Measurements from ENCODE around the gene STMN1. TPM values are rescaled to one million over a fixed set of nuclear protein-coding genes. Genes with fewer than 3 reads are reported as not detected.

Gene STMN1
- total and polyA plus RNA-seq, 10 of the 15 experiments (the other 5 are each of a cell fraction or from before 2014, with no cell fraction given): 220 to 1,272 (median 603) TPM

DNA sequence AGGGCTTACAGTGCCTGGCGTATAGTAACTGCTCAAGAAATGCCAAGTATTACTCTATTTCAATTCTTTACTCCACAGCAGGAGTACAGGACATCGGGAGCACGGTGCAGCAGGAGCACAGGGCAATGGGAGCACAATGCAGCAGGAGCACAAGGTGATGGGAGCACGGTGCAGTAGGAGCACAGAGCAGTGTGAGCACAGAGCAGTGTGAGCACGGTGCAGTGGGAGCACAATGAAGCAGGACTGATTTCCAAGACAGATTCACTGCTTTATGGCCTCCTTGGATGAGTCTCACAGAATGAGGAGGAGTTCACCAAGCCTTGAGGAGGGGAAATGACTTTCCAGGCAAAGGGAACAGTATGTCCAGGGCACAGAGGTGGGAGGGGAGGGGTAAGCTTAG, 25.7 kb downstream of the STMN1 start (continued):
- TF ChIP-seq, protein P1, sequence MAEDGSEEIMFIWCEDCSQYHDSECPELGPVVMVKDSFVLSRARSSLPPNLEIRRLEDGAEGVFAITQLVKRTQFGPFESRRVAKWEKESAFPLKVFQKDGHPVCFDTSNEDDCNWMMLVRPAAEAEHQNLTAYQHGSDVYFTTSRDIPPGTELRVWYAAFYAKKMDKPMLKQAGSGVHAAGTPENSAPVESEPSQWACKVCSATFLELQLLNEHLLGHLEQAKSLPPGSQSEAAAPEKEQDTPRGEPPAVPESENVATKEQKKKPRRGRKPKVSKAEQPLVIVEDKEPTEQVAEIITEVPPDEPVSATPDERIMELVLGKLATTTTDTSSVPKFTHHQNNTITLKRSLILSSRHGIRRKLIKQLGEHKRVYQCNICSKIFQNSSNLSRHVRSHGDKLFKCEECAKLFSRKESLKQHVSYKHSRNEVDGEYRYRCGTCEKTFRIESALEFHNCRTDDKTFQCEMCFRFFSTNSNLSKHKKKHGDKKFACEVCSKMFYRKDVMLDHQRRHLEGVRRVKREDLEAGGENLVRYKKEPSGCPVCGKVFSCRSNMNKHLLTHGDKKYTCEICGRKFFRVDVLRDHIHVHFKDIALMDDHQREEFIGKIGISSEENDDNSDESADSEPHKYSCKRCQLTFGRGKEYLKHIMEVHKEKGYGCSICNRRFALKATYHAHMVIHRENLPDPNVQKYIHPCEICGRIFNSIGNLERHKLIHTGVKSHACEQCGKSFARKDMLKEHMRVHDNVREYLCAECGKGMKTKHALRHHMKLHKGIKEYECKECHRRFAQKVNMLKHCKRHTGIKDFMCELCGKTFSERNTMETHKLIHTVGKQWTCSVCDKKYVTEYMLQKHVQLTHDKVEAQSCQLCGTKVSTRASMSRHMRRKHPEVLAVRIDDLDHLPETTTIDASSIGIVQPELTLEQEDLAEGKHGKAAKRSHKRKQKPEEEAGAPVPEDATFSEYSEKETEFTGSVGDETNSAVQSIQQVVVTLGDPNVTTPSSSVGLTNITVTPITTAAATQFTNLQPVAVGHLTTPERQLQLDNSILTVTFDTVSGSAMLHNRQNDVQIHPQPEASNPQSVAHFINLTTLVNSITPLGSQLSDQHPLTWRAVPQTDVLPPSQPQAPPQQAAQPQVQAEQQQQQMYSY (CRISPR knock-in tag; IDR thresholded peaks at IDR 0.05): no peak
- TF ChIP-seq, protein P2, sequence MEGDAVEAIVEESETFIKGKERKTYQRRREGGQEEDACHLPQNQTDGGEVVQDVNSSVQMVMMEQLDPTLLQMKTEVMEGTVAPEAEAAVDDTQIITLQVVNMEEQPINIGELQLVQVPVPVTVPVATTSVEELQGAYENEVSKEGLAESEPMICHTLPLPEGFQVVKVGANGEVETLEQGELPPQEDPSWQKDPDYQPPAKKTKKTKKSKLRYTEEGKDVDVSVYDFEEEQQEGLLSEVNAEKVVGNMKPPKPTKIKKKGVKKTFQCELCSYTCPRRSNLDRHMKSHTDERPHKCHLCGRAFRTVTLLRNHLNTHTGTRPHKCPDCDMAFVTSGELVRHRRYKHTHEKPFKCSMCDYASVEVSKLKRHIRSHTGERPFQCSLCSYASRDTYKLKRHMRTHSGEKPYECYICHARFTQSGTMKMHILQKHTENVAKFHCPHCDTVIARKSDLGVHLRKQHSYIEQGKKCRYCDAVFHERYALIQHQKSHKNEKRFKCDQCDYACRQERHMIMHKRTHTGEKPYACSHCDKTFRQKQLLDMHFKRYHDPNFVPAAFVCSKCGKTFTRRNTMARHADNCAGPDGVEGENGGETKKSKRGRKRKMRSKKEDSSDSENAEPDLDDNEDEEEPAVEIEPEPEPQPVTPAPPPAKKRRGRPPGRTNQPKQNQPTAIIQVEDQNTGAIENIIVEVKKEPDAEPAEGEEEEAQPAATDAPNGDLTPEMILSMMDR (IDR thresholded peaks at IDR 0.05 in 2 of 3, conservative IDR thresholded peaks at IDR 0.05 in 1 of 3; ENCODE audit: control insufficient read depth in 2 of 3, extremely low read depth in 1 of 3, insufficient read depth in 1 of 3, low read depth in 3 of 3, low read length in 3 of 3): no peak
- TF ChIP-seq, protein P3, sequence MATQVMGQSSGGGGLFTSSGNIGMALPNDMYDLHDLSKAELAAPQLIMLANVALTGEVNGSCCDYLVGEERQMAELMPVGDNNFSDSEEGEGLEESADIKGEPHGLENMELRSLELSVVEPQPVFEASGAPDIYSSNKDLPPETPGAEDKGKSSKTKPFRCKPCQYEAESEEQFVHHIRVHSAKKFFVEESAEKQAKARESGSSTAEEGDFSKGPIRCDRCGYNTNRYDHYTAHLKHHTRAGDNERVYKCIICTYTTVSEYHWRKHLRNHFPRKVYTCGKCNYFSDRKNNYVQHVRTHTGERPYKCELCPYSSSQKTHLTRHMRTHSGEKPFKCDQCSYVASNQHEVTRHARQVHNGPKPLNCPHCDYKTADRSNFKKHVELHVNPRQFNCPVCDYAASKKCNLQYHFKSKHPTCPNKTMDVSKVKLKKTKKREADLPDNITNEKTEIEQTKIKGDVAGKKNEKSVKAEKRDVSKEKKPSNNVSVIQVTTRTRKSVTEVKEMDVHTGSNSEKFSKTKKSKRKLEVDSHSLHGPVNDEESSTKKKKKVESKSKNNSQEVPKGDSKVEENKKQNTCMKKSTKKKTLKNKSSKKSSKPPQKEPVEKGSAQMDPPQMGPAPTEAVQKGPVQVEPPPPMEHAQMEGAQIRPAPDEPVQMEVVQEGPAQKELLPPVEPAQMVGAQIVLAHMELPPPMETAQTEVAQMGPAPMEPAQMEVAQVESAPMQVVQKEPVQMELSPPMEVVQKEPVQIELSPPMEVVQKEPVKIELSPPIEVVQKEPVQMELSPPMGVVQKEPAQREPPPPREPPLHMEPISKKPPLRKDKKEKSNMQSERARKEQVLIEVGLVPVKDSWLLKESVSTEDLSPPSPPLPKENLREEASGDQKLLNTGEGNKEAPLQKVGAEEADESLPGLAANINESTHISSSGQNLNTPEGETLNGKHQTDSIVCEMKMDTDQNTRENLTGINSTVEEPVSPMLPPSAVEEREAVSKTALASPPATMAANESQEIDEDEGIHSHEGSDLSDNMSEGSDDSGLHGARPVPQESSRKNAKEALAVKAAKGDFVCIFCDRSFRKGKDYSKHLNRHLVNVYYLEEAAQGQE (IDR thresholded peaks at IDR 0.05; ENCODE audit: low read depth, low read length): no peak
- TF ChIP-seq BCL11A (IDR thresholded peaks at IDR 0.05; ENCODE audit: low read depth, low read length) (no peak), PAX8 (IDR thresholded peaks at IDR 0.05) (no peak), ZNF384 (IDR thresholded peaks at IDR 0.05; ENCODE audit: borderline replicate concordance, low read depth, low read length) (no peak), LARP7 (IDR thresholded peaks at IDR 0.05) (no peak), CBFB (IDR thresholded peaks at IDR 0.05; ENCODE audit: low read depth) (no peak), RFX5 (IDR thresholded peaks at IDR 0.05; ENCODE audit: low read depth, low read length) (no peak), MTA3 (IDR thresholded peaks at IDR 0.05; ENCODE audit: borderline replicate concordance, low read length) (no peak)
